Measurements from ENCODE around the gene NDUFA3. TPM values are rescaled to one million over a fixed set of nuclear protein-coding genes. Genes with fewer than 3 reads are reported as not detected.
A peak's percentile ranks its signal among the peaks of the same experiment; 100 is the strongest.

The NDUFA3 gene
- total and polyA plus RNA-seq, 10 of the 15 experiments (the other 5 are each of a cell fraction or from before 2014, with no cell fraction given): 40.0 to 335 (median 153) TPM

GRCh38 chr19:54115109-54116063, 12.7 kb downstream of the NDUFA3 start, which contains the start of the genes PRPF31 and TFPT (continued):
- TF ChIP-seq, protein P1, sequence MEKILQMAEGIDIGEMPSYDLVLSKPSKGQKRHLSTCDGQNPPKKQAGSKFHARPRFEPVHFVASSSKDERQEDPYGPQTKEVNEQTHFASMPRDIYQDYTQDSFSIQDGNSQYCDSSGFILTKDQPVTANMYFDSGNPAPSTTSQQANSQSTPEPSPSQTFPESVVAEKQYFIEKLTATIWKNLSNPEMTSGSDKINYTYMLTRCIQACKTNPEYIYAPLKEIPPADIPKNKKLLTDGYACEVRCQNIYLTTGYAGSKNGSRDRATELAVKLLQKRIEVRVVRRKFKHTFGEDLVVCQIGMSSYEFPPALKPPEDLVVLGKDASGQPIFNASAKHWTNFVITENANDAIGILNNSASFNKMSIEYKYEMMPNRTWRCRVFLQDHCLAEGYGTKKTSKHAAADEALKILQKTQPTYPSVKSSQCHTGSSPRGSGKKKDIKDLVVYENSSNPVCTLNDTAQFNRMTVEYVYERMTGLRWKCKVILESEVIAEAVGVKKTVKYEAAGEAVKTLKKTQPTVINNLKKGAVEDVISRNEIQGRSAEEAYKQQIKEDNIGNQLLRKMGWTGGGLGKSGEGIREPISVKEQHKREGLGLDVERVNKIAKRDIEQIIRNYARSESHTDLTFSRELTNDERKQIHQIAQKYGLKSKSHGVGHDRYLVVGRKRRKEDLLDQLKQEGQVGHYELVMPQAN (conservative IDR thresholded peaks at IDR 0.05): peak; percentile 82
- TF ChIP-seq TCF7 (IDR thresholded peaks at IDR 0.05; ENCODE audit: borderline replicate concordance) (no peak; the same call in 1 of the 2 replicates), MTA3 (IDR thresholded peaks at IDR 0.05; ENCODE audit: borderline replicate concordance, low read length) (no peak), ZBED1 (IDR thresholded peaks at IDR 0.05; ENCODE audit: borderline replicate concordance) (peak; percentile 41; the same call in 1 of the 2 replicates), BHLHE40 (IDR thresholded peaks at IDR 0.05; ENCODE audit: borderline replicate concordance in 1 of 2, low read depth in 2 of 2, low read length in 1 of 2) (peak; percentile 46 to 65; a peak in 1 of 4 replicates), ATF2 (IDR thresholded peaks at IDR 0.05; ENCODE audit: low read length) (no peak), DPF2 (IDR thresholded peaks at IDR 0.05) (no peak), MAX (IDR thresholded peaks at IDR 0.05; ENCODE audit: low read depth, low read length) (peak; percentile 61), MEF2A (IDR thresholded peaks at IDR 0.05; ENCODE audit: insufficient read depth, low read depth, low read length) (peak; percentile 30; the same call in 1 of the 2 replicates), RELA (IDR thresholded peaks at IDR 0.05; ENCODE audit: borderline replicate concordance, partially characterized antibody) (peak; percentile 34), SREBF2 (IDR thresholded peaks at IDR 0.05; ENCODE audit: low read length) (no peak), POU2F2 (IDR thresholded peaks at IDR 0.05; ENCODE audit: borderline replicate concordance, low read depth, low read length) (peak; percentile 89), SMC3 (IDR thresholded peaks at IDR 0.05; ENCODE audit: borderline replicate concordance, low read length) (no peak), KLF5 (IDR thresholded peaks at IDR 0.05; ENCODE audit: partially characterized antibody) (no peak), ELK1 (IDR thresholded peaks at IDR 0.05; ENCODE audit: low read depth, low read length) (peak; percentile 63; the same call in 1 of the 2 replicates), SP1 (IDR thresholded peaks at IDR 0.05; ENCODE audit: low read depth, low read length) (peak; percentile 91)
- TF ChIP-seq, protein P2, sequence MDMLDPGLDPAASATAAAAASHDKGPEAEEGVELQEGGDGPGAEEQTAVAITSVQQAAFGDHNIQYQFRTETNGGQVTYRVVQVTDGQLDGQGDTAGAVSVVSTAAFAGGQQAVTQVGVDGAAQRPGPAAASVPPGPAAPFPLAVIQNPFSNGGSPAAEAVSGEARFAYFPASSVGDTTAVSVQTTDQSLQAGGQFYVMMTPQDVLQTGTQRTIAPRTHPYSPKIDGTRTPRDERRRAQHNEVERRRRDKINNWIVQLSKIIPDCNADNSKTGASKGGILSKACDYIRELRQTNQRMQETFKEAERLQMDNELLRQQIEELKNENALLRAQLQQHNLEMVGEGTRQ (IDR thresholded peaks at IDR 0.05; ENCODE audit: borderline replicate concordance, low read depth, low read length): no peak
- TF ChIP-seq, protein P3, sequence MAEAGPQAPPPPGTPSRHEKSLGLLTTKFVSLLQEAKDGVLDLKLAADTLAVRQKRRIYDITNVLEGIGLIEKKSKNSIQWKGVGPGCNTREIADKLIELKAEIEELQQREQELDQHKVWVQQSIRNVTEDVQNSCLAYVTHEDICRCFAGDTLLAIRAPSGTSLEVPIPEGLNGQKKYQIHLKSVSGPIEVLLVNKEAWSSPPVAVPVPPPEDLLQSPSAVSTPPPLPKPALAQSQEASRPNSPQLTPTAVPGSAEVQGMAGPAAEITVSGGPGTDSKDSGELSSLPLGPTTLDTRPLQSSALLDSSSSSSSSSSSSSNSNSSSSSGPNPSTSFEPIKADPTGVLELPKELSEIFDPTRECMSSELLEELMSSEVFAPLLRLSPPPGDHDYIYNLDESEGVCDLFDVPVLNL (IDR thresholded peaks at IDR 0.05; ENCODE audit: low read depth, low read length): 0 out of 2 replicates have a peak, but pooled peaks have one; percentile 9
